ENCODE measurements around the gene UNG.
"Not testable (repeated sequence)": the region's sequence is repeated elsewhere in the genome, so short reads cannot be mapped to it uniquely, and the experiment has no call there.

- not testable (repeated sequence) for TF ChIP-seq CTCF, POLR2A, POLR2AphosphoS5 (IDR thresholded peaks at IDR 0.05)
Measured at GRCh38 chr12:109048706-109049105, 48.7 kb upstream of the UNG start.

All from breast epithelium (tissue), 3 donors.